ENCODE measurements around the gene CCDC51. TPM values are rescaled to one million over a fixed set of nuclear protein-coding genes. Genes with fewer than 3 reads are reported as not detected.
A peak's percentile ranks its signal among the peaks of the same experiment; 100 is the strongest.

Gene CCDC51
- total and polyA plus RNA-seq, 9 of the 15 experiments (the other 6 are each of a cell fraction or from before 2014, with no cell fraction given), result 6.5 to 18.6 (median 15.7) TPM

GRCh38 chr3:48465531-48466378, 25.8 kb upstream of the CCDC51 start (continued):
- TF ChIP-seq ZNF592 (IDR thresholded peaks at IDR 0.05) (peak; percentile 62), SRSF1 (IDR thresholded peaks at IDR 0.05; ENCODE audit: low read depth, low read length) (no peak), CEBPG (CRISPR knock-in tag; IDR thresholded peaks at IDR 0.05) (no peak), CEBPG (tag; conservative IDR thresholded peaks at IDR 0.05 in 1 of 2, IDR thresholded peaks at IDR 0.05 in 1 of 2) (no peak), SMARCA5 (IDR thresholded peaks at IDR 0.05) (no peak), GTF2A2 (tag; IDR thresholded peaks at IDR 0.05) (no peak), ZNF436 (CRISPR knock-in tag; IDR thresholded peaks at IDR 0.05) (no peak), ADNP (tag; IDR thresholded peaks at IDR 0.05) (no peak), CHD4 (IDR thresholded peaks at IDR 0.05; ENCODE audit: insufficient read depth, insufficient replicate concordance, low read depth, low read length, poor library complexity, severe bottlenecking) (no peak), ATF3 (IDR thresholded peaks at IDR 0.05) (peak; percentile 16; the same call in 1 of the 2 replicates), ATF3 (CRISPR knock-in tag; conservative IDR thresholded peaks at IDR 0.05) (no peak), RERE (CRISPR knock-in tag; IDR thresholded peaks at IDR 0.05; ENCODE audit: borderline replicate concordance) (no peak), ZFP30 (CRISPR knock-in tag; IDR thresholded peaks at IDR 0.05; ENCODE audit: borderline replicate concordance) (no peak), ESRRA (IDR thresholded peaks at IDR 0.05; ENCODE audit: borderline replicate concordance, low read depth) (no peak), USF1 (CRISPR knock-in tag; IDR thresholded peaks at IDR 0.05) (peak; percentile 67)

Measured in K562 (cell line).